Pons (tissue), 1 donor: ENCODE data around the gene FILIP1.
"Not testable (repeated sequence)": the region's sequence is repeated elsewhere in the genome, so short reads cannot be mapped to it uniquely, and the experiment has no call there.

Experiments used
- DNase-seq: peaks from one replicate; pipeline ENCODE4 v3.0.0-alpha.2; 2016; ENCODE audit warnings: low spot score

Gene FILIP1

DNA sequence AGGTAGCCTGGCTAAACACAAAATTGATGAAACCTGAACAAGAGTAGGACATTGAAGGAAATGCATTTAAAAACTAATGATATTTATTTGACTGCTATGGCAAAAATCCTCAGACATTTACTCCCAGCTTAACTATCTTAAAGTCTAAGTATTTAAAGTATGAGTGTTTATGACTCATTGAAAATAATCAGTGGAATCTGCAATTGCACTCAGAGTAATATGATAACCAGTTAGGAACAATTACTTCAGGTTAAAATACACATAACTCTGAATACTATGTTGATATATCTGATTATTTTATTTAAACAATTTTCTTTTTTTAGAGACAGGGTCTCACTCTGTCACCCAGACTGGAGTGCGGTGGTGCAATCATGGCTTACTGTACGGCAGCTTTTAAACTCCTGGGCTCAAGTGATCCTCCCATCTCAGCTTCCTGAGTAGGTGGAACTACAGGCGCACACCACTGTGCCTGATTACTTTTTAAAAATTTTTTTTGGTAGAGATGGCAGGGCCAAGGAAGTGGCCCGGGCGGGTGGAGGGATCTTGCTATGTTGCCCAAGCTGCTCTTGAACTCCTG lies 43.9 kb downstream of the FILIP1 start:
- no peak for DNase-seq

DNA sequence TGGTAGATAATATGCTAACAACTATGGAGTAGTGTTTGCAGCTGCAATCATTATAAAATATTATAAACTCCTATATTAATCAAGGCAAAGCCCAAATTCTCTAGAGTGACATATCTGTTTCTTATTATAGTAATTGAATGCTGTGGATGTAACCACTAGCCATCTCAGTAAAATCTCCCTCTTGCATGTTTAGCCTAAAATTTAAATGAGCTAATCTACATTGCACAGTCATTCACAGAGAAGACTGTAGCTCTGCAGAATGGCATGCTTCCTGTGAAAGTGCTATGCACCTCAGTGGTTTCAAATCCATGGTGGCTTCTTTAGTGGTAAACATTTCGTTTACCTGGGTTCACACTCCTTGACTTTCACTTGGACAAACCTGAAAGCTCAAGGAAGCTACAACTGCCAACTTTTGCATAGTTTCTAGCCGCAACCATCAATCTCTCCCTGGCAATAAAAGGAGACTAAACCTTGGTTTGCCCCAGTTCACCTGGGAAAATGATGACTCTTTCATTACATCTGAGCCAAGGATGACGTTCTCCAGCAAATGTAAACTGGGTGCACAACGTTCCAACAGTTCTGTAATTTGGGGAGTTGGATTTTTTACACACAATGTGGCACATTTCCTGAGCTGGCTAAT lies 47.2 kb downstream of the FILIP1 start:
- no peak for DNase-seq

DNA sequence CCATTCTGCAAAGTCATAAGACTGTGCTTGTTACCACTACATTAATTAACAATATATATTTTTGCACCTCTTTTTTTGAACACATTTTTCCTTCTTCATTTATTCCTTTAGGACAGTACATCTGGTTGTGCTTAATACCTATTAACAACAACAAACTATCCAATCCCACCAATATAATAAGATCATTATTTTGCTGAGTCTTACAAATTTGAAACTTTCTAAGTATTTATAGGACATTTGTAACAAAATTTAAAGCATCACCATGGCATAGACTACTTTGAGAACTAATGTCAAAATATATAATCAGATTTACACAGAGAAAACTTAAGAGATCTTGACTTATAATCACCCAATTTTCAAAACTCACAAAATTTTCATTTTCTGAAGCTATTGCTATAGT lies 47.9 kb downstream of the FILIP1 start:
- DNase-seq: no peak

DNA sequence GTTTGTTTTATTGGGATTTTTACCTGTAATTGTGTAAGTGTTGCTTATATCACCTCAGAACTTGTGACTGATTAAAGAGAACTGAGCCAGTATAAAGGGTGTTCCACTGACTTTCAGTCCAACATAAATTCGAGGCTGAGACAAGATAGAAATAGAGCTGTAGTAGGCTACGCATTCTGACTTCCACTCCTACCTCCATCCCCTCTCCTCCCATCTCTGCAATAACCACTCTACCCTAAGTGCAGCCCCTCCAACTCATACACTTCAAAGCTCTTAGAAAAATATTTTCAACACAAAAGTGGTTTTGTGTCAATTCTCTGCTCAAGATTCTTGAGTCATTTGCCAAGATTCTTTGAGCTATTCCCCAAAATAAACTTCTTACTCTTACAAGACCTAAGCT lies 48.7 kb downstream of the FILIP1 start:
- no peak for DNase-seq

DNA sequence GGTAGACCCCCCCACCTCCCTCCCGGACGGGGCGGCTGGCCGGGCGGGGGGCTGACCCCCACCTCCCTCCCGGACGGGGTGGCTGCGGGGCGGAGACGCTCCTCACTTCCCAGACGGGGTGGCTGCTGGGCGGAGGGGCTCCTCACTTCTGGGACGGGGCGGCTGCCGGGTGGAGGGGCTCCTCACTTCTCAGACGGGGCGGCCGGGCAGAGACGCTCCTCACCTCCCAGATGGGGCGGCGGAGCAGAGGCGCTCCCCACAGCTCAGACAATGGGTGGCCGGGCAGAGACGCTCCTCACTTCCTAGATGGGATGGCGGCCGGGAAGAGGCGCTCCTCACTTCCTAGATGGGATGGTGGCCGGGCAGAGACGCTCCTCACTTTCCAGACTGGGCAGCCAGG lies 51.7 kb downstream of the FILIP1 start:
- DNase-seq: not testable (repeated sequence)

DNA sequence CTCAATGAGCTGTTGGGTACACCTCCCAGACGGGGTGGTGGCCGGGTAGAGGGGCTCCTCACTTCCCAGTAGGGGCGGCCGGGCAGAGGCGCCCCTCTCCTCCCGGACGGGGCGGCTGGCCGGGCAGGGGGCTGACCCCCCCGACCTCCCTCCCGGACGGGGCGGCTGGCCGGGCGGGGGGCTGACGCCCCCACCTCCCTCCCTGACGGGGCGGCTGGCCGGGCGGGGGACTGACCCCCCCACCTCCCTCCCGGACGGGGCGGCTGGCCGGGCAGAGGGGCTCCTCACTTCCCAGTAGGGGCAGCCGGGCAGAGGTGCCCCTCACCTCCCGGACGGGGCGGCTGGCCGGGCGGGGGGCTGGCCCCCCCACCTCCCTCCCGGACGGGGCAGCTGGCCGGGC lies 52.1 kb downstream of the FILIP1 start:
- not testable (repeated sequence) for DNase-seq

DNA sequence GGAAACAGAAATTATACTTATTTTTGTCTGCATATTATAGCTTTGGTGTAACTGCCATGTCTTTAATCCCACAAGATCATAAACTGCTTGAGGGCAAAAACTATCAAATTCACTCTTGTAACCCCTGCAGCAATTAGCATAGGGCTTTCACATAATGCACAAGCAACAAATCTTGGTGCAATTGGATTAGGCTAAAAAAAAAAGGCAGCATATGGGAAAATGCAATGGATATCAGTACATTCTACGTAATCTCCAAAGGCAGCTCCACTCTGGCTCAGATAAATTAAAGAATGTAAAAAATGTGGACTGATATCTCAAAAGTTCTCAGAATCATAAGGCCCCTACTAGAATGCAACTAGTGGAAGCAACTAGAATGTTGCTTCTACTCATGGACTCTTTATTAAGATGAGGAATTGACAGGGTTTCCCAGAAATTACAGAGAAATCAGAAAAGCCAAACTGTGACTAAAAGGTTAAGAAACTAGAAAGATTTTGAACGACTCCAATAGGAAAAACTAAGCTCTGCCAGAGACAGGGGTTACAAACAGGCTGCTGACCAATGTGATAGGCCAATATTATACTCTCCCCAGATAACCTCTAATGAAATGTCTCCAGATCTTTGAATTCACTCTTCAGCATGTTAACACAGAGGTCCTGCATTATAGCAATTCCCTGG lies 55.0 kb downstream of the FILIP1 start:
- DNase-seq: no peak

DNA sequence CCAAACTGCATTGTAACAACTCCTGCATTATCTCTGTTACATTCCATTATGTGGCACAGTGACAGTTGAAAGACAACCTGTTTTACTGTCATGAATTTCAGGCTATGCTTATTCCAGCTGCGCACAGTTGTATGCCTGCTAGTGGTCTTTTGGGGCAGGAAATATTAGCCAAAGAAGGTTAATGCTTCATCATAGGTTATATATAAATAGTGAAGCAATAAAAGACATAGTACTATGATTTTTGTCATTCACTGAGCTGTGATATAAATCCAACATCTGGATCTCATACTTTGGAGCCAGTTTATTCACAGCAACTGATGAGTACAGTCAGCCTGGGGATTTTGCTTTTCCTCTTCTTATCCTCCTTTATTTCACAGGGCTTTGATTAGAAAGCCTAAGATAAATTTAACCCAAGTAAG lies 55.6 kb downstream of the FILIP1 start:
- DNase-seq: no peak

DNA sequence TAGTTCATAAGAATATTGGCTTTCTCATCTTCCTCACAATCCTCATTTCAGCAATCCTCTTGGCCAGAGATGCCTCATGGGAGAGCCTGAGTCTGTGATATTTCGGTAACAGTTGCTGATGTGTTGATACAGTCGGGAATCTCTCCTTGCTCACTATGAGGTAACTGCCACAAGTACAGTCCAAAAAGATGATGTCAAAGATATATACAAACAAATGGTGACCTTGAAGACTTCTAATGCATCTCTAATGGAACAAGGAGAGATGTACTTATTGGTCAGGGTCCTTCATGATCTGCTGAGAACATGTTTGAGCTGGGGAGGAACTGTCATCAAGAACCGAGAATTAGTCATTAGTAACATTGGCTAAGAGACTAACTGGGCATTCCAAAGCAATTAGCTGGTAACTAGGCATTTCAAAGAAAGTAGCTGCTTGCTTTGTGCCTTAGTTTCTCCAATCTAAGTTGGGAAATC lies 56.1 kb downstream of the FILIP1 start:
- DNase-seq: peak; percentile 14

DNA sequence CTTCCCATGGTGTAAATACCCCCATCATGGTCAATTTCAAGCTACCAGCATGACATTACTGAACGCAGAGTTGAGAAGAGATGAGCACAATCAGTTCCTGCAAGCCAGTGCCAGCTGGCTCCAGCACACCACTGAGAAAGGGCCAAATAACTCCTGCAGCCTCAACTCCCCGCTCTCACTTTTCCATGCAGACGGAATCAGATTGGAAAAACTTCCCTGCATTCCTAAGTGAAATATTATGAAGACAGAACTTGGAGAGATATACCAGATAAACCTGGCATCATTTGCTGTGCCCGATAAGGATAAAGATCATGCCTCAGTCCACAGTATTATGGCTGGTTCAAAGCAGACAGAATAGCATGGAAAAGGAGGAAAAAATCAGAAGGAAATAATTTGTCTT lies 56.7 kb downstream of the FILIP1 start:
- peak; percentile 38 for DNase-seq

DNA sequence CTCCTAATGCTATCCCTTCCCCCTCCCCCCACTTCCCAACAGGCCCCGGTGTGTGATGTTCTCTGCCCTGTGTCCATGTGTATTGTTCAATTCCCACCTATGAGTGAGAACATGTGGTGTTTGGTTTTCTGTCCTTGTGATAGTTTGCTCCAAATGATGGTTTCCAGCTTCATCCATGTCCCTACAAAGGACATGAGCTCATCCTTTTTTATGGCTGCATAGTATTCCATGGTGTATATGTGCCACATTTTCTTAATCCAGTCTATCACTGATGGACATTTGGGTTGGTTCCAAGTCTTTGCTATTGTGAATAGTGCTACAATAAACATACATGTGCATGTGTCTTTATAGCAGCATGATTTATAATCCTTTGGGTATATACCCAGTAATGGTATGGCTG lies 60.8 kb downstream of the FILIP1 start:
- DNase-seq: not testable (repeated sequence)

DNA sequence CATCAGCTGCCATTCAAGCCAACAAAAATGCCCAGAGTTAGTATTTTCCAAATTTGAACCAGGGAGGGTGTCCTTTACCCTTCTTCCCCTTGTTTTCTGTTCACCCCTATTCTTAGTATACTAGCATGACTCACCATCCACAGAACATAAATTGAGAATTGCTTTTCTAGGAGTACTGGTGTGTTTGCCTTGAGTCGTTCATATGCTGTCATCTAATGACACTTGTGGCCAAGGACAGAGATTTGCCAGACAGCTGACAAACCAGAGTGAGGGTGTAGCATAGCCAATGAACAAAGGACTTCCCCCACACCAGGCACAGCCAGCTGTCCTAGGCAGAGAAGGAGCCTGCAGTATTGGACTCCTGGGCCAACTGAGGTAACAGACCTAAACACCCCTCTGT lies 62.2 kb downstream of the FILIP1 start:
- DNase-seq: peak; percentile 9

DNA sequence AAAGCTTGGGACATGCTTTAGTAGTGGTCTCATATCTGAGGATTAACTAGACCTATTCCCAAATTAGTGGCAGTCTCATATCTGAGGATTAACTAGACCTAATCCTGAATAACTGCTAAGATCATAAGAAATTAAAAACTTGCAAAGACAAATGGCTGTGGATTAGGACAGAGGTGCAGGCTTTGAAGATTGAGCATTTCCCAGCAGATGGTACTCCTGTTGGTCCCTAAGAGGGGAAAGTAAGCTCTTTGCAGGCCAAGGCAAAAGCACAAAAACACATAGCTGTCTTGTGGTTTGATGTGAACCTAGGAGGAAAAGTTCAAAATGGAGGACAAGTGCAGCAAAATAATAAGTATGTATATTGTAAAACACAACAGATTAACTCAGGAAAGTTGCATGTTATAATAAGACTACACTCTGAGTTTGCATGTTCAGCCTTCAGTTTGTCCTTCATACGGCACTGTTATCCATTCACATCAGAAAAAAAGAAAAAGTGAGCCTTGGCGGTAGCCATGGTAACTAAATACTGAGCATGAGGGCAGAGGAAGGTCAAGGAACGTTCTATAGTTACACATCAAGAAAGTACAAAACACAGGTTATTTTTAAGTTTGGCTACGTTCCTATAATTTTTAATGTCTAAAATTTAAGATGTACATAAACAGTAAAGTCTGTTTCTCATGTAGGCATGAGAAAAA lies 62.8 kb downstream of the FILIP1 start:
- no peak for DNase-seq

DNA sequence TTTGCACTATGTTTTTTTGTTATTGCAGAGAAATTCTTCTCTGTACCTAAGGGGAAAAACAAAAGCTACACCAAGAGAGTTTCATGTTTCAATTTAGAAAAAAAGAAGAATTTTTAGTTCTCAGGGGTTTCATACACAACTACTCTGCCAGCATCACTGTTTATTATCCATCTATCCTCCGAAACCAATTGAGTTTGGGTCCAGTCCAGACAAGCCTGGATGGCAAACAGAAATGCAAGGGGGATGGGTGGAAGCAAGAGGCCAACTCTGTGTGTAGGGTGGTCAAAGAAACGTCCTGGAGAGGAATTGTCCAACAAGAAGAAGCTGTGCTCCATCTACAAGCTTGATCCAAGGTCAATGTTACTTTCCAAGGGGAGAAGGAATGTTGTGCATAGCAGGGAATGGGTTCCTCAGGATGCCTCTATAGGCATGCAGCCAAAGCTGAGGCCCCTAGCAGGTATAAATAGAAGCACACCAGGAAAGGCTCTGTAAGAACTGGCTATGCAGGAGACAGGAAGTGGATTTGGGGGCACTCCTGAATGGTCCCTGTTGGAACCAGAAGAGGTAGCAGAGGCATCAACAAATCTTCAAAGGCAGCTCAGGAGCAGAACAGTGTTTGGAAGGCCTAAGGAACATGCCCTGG lies 64.4 kb downstream of the FILIP1 start:
- DNase-seq: no peak

DNA sequence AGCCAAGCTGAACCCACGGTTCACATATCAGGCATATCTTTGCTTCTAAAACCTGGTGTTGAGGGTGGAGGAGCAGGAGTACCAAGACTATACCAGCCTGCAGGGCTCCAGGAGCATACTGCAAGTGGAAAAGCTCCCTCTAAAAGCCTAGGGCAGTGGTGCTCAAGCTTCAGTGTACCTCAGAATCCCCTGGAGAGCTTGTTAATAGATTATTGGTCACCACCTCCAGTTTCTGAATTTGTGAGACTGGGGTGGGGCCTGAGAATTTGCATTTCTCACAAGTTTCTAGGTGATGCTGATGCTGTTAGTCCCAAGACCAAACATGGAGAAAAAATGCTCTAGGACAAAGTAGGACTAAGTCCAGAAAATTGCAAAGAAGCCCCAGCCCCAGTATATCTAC lies 65.4 kb downstream of the FILIP1 start:
- no peak for DNase-seq

DNA sequence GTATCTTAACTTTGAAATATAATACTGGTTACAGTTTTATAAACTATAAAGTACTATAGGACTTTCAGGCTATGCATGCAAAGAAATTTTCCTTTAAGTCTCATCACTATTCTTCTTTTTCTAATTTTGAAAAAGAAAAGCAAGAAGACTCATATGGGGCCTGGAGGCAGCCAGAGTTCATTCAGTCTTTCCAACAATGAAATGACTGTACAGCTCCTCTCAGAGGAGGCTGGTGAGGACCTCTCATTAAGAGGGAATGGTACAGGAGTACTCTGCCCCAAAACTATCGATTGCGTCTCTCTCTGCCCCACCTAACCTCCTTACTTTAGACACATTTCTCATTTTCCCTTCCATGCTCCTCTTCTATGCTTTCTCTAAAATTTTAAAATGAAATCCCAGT lies 66.3 kb downstream of the FILIP1 start:
- DNase-seq: no peak

DNA sequence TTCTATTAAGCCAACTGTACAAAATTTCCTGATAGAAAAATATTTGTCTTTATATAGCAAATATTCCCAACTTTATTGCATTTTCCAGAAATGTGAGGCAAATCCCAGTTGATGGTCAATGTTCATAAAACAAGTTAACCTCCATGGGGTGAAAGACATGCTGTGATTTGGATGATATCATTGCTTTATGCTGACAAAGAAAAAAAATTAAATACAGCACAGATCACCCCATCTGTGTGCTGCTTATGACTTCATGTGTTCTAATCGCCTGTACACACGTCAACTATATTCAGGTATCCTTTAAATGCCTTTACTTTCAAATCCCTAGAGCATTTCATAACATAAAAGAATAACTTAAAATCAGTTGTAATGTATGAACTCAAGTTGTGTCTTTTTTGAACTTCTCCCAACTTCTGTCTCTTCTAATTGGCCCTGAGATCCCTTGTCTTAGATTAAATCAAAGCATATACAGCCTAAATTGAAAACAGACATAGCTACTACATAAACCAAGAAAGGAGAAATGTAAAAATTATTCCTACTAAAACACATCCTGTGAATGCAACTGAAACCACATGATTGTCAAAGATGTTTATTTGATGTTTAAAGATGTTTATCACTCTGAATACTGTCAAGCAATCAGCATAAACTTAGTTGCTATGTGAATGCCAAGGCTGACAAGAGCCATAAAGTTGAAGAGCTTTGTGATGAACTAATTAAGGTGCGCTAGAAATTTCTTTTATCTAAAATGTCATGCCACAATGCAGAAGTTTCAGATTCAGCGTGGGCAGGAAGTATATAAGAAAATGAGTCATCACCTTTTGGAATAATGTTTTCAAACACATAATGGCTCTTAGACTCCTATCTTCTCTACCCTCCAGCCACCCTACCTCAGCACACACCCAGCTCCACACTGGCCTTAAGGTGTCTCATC lies 68.7 kb downstream of the FILIP1 start:
- DNase-seq: no peak

DNA sequence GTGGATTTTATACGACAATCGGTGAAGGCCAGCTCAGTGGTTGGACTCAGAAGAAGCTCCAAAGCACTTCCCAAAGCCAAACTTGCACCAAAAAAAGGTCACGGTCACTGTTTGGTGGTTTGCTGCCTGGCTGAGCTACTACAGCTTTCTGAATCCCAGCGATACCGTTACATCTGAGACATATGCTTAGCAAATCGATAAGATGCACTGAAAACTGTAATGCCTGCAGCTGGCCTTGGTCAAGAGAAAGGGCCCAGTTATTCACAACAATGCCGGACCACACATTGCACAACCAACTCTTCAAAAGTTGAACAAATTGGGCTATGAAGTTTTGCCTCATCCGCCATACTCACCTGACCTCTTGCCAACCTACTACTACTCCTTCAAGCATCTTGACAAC lies 70.2 kb downstream of the FILIP1 start:
- DNase-seq: no peak

DNA sequence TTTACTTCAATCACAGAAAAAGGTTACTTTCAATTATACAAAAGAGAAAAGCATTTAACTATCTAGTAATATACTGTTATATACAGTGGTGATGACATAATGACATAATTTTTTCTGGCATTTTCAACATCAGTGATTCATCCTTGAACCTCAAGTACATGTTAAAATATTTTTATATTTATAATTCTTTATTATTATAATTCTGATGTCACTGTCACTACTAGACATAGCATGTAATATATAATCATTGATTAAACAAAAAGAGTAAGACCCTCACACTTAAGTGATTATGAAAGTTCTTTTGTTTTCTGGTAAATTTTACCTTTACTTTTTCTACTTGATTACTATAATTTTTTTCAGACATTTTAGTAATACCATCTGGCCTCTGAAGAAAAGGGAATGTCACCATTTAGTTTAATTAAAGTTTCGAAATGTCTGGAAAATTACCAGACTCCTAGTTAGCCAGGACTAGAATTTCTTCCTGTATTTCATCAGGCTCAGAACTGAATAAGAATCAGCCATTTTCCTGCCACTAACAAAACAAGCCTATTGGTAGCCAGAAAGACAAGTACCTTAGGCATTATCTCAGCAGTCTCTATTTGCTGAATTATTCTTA lies 71.5 kb downstream of the FILIP1 start:
- no peak for DNase-seq

DNA sequence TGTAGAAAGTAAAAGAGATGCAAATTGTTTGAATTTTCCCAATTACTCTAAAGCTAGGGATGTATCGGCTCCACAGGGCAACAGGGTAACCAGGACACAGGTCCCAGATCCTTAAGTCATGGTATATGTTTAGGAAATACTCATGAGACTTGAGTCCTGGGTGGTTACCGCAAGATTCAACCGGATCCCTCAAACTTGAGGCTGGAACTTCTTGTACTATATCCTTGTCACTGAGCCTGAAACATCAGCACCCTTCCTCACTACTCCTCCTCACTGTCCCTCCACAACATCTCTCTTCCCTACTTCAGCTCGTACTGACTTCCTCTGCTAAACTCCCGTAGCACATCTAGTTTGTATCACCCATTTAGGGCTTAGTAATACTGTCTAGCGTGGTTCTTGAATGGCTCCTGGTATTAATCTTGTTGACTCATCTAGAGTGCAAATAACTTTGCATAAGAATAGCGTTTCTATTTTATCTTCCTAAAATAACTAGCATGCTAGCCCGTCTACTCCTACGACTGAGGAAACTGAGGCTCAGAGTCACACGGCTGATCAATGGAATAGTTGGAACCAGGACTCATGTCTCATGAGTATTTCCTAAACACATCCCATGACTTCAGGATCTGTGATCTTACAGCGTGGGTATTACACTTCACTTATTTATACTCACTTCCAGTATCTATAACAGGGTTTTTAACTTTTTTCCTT lies 72.1 kb downstream of the FILIP1 start:
- no peak for DNase-seq
